Mesendoderm (in vitro differentiated cells): ENCODE data around the gene KRTAP9-4. TPM values are rescaled to one million over a fixed set of nuclear protein-coding genes. Genes with fewer than 3 reads are reported as not detected.
"Not testable (repeated sequence)": the region's sequence is repeated elsewhere in the genome, so short reads cannot be mapped to it uniquely, and the experiment has no call there.

Source experiments
- DNase-seq: peaks from one replicate; pipeline ENCODE4 v3.0.0; 2013
- H2AK5ac ChIP-seq: 2 replicates; pipeline ENCODE4 v1.6.1; 2013; ENCODE audit warnings: low read length, inconsistent platforms
- H2BK120ac ChIP-seq: 2 replicates; pipeline ENCODE4 v1.6.1; 2013; ENCODE audit warnings: low read depth, mild to moderate bottlenecking, low read length, moderate library complexity, mixed read lengths
- H2BK15ac ChIP-seq: replicated peaks from 2 replicates; pipeline ENCODE4 v1.6.1; 2013; ENCODE audit warnings: low read depth, mild to moderate bottlenecking, moderate library complexity
- H2BK5ac ChIP-seq: 2 replicates; pipeline ENCODE4 v1.6.1; 2013; ENCODE audit warnings: low read length, inconsistent platforms
- H3K18ac ChIP-seq: 2 replicates; pipeline ENCODE4 v1.6.1; 2013; ENCODE audit warnings: mild to moderate bottlenecking, low read length, mixed read lengths
- H3K23ac ChIP-seq: one replicate; pipeline ENCODE4 v1.6.1; 2013; ENCODE audit warnings: low read length
- H3K27ac ChIP-seq: 2 replicates; pipeline ENCODE4 v1.5.1; 2013; ENCODE audit warnings: low read depth, mild to moderate bottlenecking, inconsistent platforms, low read length, moderate library complexity
- H3K27me3 ChIP-seq: 2 replicates; pipeline ENCODE4 v1.6.1; 2013; ENCODE audit warnings: low read length, control low read depth, mild to moderate bottlenecking, inconsistent platforms; ENCODE audit not compliant: insufficient read depth, poor library complexity
- H3K36me3 ChIP-seq: 2 replicates; pipeline ENCODE4 v1.6.1; 2013; ENCODE audit warnings: low read length, inconsistent platforms; ENCODE audit not compliant: control insufficient read depth, insufficient read depth
- H3K4ac ChIP-seq: one replicate; pipeline ENCODE4 v1.6.1; 2013; ENCODE audit warnings: low read depth, mild to moderate bottlenecking, low read length, moderate library complexity
- H3K4me1 ChIP-seq: 2 replicates; pipeline ENCODE4 v1.6.1; 2013; ENCODE audit warnings: low read depth, low read length, inconsistent platforms; ENCODE audit not compliant: control insufficient read depth
- H3K4me2 ChIP-seq: 2 replicates; pipeline ENCODE4 v1.6.1; 2013; ENCODE audit warnings: low read length
- H3K4me3 ChIP-seq: 2 replicates; pipeline ENCODE4 v1.5.1; 2013; ENCODE audit warnings: mild to moderate bottlenecking, low read length
- H3K56ac ChIP-seq: one replicate; pipeline ENCODE4 v1.6.1; 2013; ENCODE audit warnings: low read length
- H3K79me1 ChIP-seq: 2 replicates; pipeline ENCODE4 v1.6.1; 2013; ENCODE audit warnings: low read length, inconsistent platforms
- H3K79me2 ChIP-seq: 2 replicates; pipeline ENCODE4 v1.6.1; 2013; ENCODE audit warnings: mild to moderate bottlenecking, low read length; ENCODE audit not compliant: control insufficient read depth, insufficient read depth
- H3K9ac ChIP-seq: 2 replicates; pipeline ENCODE4 v1.6.1; 2013; ENCODE audit warnings: low read length, inconsistent platforms
- H4K5ac ChIP-seq: one replicate; pipeline ENCODE4 v1.6.1; 2013; ENCODE audit warnings: low read length
- H4K8ac ChIP-seq: one replicate; pipeline ENCODE4 v1.6.1; 2013; ENCODE audit warnings: low read depth, mild to moderate bottlenecking, control low read depth, low read length, moderate library complexity
- WGBS: extraction: QIAGEN DNeasy Blood & Tissue Kit; methylation state at CpG from one replicate; pipeline ENCODE4 v1.1.7; 2013; ENCODE audit warnings: low lambda C conversion rate, missing lambda C conversion rate; ENCODE audit not compliant: insufficient coverage; ENCODE audit errors: extremely low coverage; 5-methylcytosine and 5-hydroxymethylcytosine counted together
- polyA plus RNA-seq, 2 experiments: library from polyadenylated mRNA; stranded (reverse); fragments of 200-250 nt; gene quantifications; one replicate each; pipeline ENCODE4 v1.2.3, GENCODE V29; 2013

The KRTAP9-4 gene
- polyA plus RNA-seq (2013, experiment 1 of 2): not detected
- not detected for polyA plus RNA-seq (2013, experiment 2 of 2)

- H2BK120ac ChIP-seq, H3K4me1 ChIP-seq, H3K23ac ChIP-seq, H3K18ac ChIP-seq, H3K27ac ChIP-seq, DNase-seq, H3K9ac ChIP-seq, H2BK5ac ChIP-seq, H3K79me1 ChIP-seq, H3K79me2 ChIP-seq, H3K36me3 ChIP-seq, H3K4ac ChIP-seq, H2AK5ac ChIP-seq, H4K5ac ChIP-seq, H3K56ac ChIP-seq, H4K8ac ChIP-seq, H3K27me3 ChIP-seq, H3K4me3 ChIP-seq, H3K4me2 ChIP-seq, H2BK15ac ChIP-seq: not testable (repeated sequence)
- no CpG with 5 or more reads among the region's 2 CpGs for WGBS
Observed at GRCh38 chr17:41249637-41250240, at the start of gene KRTAP9-4. Gene KRTAP9-4, plus strand, starts transcription at chr17:41249687. Its CDS starts 34 bp downstream, at chr17:41249721.

DNA sequence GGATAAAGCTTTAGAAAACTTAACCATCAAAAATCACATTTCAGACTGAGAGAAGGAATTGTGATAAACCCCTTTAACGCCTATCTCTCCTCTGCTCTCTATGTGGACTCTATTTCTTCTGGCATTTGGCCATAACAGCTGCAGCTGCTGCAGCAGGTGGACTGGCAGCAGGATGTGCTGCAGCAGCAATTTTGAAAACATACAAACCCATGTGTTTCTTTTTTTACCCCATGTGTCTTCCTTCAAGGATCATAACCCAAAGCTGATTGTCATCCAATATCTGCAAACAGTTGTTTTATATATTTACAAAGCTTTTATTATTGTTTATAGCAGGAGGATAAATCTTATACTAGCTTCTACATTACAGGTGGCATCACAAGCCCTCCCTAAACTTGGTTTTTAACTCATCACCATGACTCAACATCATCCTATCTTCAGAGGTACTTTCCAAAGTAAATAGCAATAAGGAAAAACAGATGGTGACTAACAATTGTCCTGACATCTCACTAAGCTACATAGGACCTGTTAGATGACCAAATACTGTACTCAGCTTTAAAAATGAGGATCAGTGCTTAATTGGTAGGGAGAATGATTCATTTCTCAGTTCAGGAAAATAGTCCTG lies 37.5 kb upstream of the KRTAP9-4 start:
- H3K27ac ChIP-seq: no peak overlapping the region
- no peaks in the 10 kb centered on the region for H3K4me1 ChIP-seq
- no peak overlapping the region for H2BK5ac ChIP-seq
- H3K27me3 ChIP-seq: no peaks in the 10 kb centered on the region
- no peak overlapping the region for H3K9ac ChIP-seq
- H3K79me1 ChIP-seq: no peaks in the 10 kb centered on the region
- H3K36me3 ChIP-seq: no peaks in the 10 kb centered on the region
- no peak overlapping the region for H3K18ac ChIP-seq
- H2AK5ac ChIP-seq: no peak overlapping the region
- H4K8ac ChIP-seq: no peak overlapping the region
- no peak overlapping the region for H4K5ac ChIP-seq
- H2BK120ac ChIP-seq: no peak overlapping the region
- H3K4ac ChIP-seq: no peak overlapping the region
- H3K4me3 ChIP-seq: no peak overlapping the region
- H3K79me2 ChIP-seq: no peaks in the 10 kb centered on the region
- no CpG with 5 or more reads among the region's 1 CpG for WGBS
- no peak overlapping the region for H3K23ac ChIP-seq
- no peak overlapping the region for H3K4me2 ChIP-seq
- no peak overlapping the region for H3K56ac ChIP-seq
- H2BK15ac ChIP-seq: no peak overlapping the region
- no peak for DNase-seq

- Histone ChIP-seq H3K4ac (no peak overlapping the region), H3K9ac (no peak overlapping the region), H3K23ac (no peak overlapping the region), H4K8ac (no peak overlapping the region), H3K18ac (no peak overlapping the region), H2BK120ac (no peak overlapping the region), H2BK15ac (no peak overlapping the region), H3K4me2 (no peak overlapping the region), H3K79me1 (no peaks in the 10 kb centered on the region), H3K56ac (no peak overlapping the region), H2BK5ac (no peak overlapping the region), H3K4me1 (no peaks in the 10 kb centered on the region), H3K79me2 (no peaks in the 10 kb centered on the region), H3K27ac (no peak overlapping the region), H3K4me3 (no peak overlapping the region), H4K5ac (no peak overlapping the region), H2AK5ac (no peak overlapping the region), H3K36me3 (no peaks in the 10 kb centered on the region), H3K27me3 (no peaks in the 10 kb centered on the region)
- DNase-seq: no peak
- WGBS: no CpG with 5 or more reads among the region's 7 CpGs
Observed at GRCh38 chr17:41212524-41213169, 36.8 kb upstream of the KRTAP9-4 start.

- Histone ChIP-seq H3K4me2 (no peak overlapping the region), H2BK5ac (no peak overlapping the region), H2AK5ac (no peak overlapping the region), H3K4me3 (no peak overlapping the region), H2BK15ac (no peak overlapping the region), H3K4me1 (no peaks in the 10 kb centered on the region), H3K18ac (no peak overlapping the region), H3K79me1 (no peaks in the 10 kb centered on the region), H3K36me3 (no peaks in the 10 kb centered on the region), H4K8ac (no peak overlapping the region), H2BK120ac (no peak overlapping the region), H3K23ac (no peak overlapping the region), H3K56ac (no peak overlapping the region), H4K5ac (no peak overlapping the region), H3K27ac (no peak overlapping the region), H3K27me3 (no peaks in the 10 kb centered on the region), H3K4ac (no peak overlapping the region), H3K79me2 (no peaks in the 10 kb centered on the region), H3K9ac (no peak overlapping the region)
- DNase-seq: no peak
- WGBS: no CpG with 5 or more reads among the region's 1 CpG
Observed at GRCh38 chr17:41215681-41216080, 33.8 kb upstream of the KRTAP9-4 start.

DNA sequence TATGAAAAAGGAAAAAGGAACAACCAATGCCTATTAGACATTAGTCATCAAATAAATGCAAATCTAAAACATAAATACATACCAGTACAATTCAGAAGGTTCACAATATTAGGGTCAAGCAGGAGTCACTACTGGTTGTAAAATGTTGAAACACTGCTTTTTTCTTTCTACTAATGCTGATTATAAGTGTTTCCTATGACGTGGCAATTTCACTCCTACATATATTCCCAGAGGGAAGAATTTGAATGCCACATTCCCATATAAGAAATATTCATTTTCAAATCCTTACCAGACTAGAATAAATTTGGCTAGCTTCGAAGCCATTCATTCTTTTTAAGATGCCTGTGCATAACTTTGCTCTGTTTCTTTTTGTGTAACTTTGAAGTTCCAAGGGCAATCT lies 25.7 kb upstream of the KRTAP9-4 start:
- WGBS: no CpG with 5 or more reads among the region's 2 CpGs
- Histone ChIP-seq H3K27me3 (no peaks in the 10 kb centered on the region), H3K36me3 (no peaks in the 10 kb centered on the region), H4K5ac (no peak overlapping the region), H3K56ac (no peak overlapping the region), H3K4me2 (no peak overlapping the region), H2BK120ac (no peak overlapping the region), H3K79me1 (no peaks in the 10 kb centered on the region), H2BK5ac (no peak overlapping the region), H3K9ac (no peak overlapping the region), H3K79me2 (no peaks in the 10 kb centered on the region), H3K18ac (no peak overlapping the region), H3K4me1 (no peaks in the 10 kb centered on the region), H2AK5ac (no peak overlapping the region), H3K4ac (no peak overlapping the region), H3K27ac (no peak overlapping the region), H3K4me3 (no peak overlapping the region), H3K23ac (no peak overlapping the region), H2BK15ac (no peak overlapping the region), H4K8ac (no peak overlapping the region)
- DNase-seq: no peak
